OCI-LY7 (cell line): ENCODE measurements around the gene MYRFL.

ENCODE experiments used
- EZH2phosphoT487 ChIP-seq: fragments of 200-600 bp; sonication (generic); IDR thresholded peaks from 2 replicates; pipeline ENCODE4 v1.6.1; 2018; ENCODE audit warnings: low read depth, borderline replicate concordance, mild to moderate bottlenecking, mixed run types, antibody characterized with exemption, low read length, moderate library complexity, mixed read lengths
- TF ChIP-seq, protein P1 (sequence below): fragments of 200-600 bp; sonication (generic); conservative IDR thresholded peaks from 2 replicates; pipeline ENCODE4 v1.5.1; 2014; ENCODE audit warnings: mild to moderate bottlenecking, antibody characterized with exemption, low read length, moderate library complexity, mixed read lengths

DNA sequence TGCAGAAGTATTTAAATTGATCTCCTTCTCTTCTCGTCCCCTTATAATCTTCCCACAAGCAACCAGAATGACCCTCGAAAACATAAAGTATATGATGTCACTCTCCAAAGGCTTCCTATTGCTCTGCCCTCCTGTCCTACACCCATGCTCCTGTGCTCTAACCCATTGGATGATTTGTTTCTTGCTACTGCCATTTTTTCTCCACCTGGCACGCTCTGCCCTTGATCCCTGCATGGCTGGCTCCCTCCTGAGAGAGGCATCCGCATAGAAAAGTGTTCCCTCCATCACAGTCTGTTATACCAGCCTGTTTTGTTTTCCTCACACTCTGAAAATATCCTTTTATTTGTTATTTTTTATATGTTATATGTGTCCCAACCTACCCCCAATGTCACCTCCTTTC is 19.8 kb downstream of the MYRFL start:
- TF ChIP-seq, protein P1, sequence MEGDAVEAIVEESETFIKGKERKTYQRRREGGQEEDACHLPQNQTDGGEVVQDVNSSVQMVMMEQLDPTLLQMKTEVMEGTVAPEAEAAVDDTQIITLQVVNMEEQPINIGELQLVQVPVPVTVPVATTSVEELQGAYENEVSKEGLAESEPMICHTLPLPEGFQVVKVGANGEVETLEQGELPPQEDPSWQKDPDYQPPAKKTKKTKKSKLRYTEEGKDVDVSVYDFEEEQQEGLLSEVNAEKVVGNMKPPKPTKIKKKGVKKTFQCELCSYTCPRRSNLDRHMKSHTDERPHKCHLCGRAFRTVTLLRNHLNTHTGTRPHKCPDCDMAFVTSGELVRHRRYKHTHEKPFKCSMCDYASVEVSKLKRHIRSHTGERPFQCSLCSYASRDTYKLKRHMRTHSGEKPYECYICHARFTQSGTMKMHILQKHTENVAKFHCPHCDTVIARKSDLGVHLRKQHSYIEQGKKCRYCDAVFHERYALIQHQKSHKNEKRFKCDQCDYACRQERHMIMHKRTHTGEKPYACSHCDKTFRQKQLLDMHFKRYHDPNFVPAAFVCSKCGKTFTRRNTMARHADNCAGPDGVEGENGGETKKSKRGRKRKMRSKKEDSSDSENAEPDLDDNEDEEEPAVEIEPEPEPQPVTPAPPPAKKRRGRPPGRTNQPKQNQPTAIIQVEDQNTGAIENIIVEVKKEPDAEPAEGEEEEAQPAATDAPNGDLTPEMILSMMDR = no peak
- TF ChIP-seq EZH2phosphoT487 = no peak
